HG03460 (cell line): ENCODE data around the gene ACO2.

Source experiments
- ATAC-seq: cut with Tn5 transposase; IDR thresholded peaks from one replicate; pipeline ENCODE4 v1.9.1; 2021; ENCODE audit not compliant: unreplicated experiment

ACO2 gene

DNA sequence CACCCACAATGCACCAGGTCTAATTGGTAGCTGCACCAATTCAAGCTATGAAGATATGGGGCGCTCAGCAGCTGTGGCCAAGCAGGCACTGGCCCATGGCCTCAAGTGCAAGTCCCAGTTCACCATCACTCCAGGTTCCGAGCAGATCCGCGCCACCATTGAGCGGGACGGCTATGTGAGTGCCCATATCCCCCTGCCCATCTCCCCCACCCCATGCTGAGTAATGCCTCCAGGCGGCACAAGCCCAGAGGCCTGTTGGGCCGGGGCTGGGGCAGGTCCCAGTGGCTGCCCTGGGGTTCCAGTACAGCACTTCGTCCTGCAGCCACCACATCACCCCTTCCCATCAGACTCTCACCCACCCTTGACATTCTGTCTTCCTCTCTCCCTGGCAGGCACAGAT lies 53.9 kb downstream of the ACO2 start:
- ATAC-seq: no peak

DNA sequence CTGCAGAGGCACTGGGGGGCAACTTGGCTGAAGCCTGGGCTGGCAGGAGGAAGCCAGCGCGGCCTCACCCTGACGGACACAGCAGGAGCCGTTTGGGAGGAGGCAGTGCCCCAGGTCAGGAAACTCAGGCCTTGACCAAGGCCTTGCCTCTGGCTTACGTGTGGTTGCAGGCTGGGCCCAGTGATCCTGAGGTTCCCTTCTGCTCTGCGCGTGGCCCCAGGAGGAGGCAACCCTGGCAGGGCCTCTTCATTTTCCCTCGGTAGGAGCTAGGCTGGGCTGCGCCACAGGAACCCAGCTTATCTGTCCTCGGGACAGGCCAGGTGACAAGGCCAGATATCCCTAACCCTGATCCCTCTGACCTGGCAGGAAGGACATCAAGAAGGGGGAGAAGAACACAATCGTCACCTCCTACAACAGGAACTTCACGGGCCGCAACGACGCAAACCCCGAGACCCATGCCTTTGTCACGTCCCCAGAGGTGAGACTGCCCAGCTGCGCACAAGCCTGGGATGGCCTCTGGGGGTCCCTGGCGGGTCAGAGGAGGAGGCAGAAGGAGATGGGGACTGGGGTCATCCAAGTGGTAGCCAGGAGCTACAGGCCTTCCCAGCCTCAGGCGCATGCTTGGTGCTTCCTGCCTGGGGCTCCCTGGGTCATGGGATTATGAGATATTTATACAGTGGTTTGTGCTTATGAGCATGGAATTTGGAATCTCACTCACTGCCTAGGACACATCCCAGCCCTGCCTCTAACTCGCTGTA lies 54.7 kb downstream of the ACO2 start:
- ATAC-seq: no peak

- ATAC-seq: no peak
These were observed 55.3 kb downstream of the ACO2 start for GRCh38 chr22:41524251-41524661.

- ATAC-seq: no peak
These were observed 56.0 kb downstream of the ACO2 start for GRCh38 chr22:41524809-41525449.

GRCh38 chr22:41525450-41526225 lies 56.7 kb downstream of the ACO2 start:
- no peak for ATAC-seq

DNA sequence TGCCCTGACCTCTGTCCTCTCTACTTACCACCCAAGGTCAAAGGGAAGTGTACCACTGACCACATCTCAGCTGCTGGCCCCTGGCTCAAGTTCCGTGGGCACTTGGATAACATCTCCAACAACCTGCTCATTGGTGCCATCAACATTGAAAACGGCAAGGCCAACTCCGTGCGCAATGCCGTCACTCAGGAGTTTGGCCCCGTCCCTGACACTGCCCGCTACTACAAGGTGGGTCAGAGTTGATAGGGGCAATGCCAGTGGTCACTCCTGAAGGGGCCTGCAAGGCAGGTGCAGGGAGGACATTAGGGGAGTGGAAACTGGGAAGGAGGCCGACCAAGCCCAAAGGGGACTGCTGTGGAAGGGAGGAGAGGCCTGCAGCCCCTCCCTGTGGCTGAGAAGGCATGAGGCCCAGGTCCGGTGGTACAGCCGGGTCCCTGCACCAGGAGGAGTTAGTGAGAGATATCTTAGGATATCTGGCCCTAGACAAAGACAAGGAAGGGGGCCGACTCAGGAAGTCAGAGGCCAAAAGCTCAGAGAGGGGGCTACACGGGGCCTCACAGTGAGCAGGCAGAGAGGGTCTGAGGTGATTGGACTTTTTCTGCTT lies 57.4 kb downstream of the ACO2 start:
- ATAC-seq: no peak

DNA sequence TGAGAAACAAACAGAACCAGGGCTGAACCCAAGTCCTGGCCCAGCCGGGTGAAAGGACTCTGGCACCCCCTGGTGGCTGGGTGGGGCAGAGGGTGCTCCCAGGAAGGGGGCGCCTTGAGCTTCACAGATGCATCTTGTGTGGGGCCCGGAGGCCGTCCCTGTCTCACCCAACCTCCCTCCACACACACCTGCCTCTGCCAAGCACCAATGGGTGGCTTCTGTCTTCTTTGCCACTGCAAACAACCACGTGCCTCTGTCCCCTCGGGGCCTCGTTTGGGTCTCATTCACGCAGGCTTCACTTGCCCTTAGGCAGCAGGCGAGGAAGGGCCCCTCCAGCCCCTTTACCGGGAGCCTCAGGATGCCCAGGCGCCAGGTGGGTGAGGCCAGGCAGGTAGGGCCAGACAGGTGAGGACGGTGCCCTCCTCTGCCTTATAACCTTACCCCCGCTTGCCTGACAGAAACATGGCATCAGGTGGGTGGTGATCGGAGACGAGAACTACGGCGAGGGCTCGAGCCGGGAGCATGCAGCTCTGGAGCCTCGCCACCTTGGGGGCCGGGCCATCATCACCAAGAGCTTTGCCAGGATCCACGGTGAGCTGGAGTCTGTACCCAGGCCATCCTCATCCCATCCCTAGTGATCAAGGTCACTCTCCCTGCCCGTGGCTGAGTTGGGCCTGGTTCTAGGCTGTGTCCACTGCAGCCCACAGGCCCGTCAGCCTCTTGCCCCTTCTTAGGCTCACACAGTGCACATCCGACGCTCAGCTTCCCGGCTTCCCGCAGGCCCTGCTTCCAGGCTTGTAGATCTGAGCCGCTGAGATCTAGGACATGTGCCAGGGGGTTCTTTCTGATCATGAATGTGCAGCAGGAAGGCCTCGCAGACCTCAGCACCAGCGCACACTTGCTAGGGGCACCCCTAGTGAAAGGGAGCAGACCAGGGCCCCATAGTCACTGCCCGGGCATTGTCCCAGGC lies 58.2 kb downstream of the ACO2 start:
- ATAC-seq: no peak

DNA sequence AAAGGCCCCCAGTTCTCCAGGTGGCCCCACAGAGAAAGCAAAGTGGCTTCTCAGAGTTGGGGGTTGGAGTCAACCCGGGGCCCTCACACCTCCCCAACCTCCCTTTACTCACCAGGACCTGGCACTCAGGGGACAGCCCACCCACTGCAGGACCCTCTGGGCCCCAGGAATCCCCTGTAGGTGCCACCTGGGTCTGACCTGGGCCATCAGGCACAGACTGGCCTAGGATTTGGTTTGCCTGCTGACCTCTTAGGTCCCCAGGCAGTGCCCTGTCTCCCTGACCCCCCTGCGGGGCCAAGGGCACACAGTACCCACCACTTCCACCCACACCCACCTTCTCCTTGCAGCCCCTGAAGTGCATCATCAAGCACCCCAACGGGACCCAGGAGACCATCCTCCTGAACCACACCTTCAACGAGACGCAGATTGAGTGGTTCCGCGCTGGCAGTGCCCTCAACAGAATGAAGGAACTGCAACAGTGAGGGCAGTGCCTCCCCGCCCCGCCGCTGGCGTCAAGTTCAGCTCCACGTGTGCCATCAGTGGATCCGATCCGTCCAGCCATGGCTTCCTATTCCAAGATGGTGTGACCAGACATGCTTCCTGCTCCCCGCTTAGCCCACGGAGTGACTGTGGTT lies 59.3 kb downstream of the ACO2 start:
- no peak for ATAC-seq

DNA sequence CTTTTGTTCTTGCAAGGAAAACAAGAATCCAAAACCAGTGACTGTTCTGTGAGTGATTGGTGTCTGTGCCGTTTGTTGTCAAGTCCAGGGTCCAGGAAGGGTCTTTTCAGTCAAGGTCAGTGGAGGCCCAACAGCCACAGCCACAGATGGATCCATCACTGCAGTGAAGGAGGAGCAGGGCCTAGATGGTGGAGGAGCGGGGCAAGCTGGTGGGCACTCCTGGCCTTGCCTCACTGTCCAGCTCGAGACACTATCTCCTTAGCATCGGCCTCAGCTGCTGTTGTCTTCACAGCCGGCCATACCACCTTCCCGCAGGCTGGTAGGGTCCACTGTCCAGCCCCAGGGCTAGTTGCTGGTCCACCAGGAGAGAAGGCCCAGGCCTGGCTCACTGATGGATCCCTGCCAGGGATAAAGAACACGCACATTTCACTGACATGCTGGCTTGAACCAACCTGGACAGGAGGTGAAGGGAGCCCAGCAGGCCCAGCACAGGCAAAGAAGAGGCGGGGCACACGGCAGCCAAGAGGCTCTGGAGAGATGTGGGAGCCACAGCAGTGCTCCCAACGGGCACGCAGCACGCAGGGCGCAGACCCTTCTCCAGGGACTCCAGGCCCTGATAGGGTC lies 60.1 kb downstream of the ACO2 start:
- ATAC-seq: no peak

- ATAC-seq: no peak
These were observed 62.2 kb downstream of the ACO2 start for GRCh38 chr22:41530890-41531714.

DNA sequence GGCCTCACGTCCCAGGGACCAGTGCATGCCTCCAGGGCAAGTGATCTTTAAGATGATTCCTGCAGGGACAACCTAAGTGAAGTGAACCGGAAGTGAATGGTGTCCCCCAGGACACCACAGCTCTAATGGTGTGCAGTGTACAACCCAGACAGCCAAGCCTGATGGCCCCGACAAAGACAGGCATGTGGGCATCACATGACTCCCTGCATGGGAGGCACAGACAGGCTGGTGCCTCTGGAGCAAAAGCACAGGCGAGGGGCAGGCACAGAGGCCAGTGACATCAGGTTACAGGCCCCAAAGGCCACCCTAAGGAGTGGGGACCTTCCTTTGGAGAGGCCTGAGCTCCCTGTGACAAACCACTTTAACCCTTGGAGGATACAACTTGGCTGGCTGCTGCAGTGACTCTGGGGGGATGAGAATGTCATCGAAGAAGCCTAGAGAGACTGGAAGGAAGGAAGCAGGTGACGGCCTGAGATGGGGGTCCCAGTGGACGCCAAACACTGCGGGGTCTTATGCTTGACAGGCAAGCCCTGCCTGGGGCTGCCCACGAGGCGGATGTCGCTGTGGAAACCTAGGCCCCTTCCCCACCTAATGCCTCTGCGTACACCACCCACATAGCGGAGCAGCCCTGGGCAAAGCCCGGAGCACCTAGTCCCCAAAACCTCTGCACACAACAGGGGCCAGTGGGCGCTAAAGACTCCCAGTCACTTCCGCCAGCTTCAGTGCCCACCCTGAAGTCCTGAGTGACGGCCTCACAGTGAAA lies 63.0 kb downstream of the ACO2 start:
- no peak for ATAC-seq

DNA sequence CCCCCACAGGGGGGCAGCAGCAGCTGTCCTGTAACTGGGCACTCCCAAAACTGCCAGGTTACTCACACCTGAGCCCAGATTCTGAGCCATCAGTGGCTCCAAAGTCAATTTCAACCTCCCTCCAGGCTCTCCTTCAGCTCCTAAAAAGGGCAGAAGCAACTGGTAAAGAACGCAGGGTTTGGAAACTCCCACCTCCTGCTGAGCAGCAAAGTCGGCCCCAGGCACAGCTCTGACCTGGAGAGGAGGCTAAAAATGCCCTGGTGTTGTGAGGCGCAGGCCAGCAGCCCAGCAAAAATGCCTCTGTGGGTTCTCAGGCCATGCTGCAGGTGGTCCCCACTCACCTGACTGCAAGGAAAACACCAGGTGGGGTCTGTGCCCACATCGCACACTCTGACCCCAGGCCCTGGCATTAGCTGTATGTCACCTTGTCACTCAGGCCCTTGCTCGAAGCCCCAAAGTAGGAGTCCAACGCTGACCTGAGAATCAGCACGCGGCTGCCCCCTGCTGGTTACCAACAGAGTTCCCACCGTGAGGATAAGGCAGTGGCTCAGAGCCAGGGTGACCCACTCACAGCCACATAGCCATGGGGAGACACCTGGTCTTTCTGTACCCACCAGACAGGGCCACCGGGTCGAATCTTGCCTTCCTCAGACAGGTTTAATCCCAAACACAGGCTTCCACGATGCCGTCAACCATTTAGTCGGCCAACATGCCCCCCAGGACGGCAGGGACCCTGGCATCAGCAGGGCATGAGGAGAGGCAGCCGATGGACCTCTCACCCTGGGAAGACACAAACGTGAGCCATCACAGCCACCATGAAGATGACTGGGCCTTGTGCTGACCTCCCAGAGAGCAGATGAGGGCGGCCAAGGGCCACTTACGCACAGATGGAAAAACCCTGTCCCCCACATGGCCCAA lies 64.2 kb downstream of the ACO2 start:
- ATAC-seq: no peak

DNA sequence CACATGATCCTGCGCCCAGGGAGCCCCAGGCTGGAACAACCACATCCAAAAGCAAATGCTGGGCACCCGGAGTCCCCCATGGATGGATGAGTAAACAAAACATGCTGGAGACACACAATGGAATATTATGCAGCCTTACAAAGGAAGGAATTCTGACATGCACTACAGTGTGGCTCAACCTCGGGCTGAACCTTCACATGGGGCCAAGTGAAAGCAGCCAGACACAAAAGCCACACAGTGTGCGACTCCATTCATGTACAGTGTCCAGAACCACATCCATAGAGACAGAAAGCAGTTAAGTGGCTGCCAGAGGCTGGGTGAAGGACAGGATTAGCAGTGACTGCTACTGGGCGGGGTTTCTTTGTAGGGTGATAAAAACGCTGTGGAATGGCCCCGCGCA lies 65.3 kb downstream of the ACO2 start:
- ATAC-seq: no peak

GRCh38 chr22:41535244-41535643 lies 66.3 kb downstream of the ACO2 start:
- no peak for ATAC-seq

- no peak for ATAC-seq
These were observed 68.3 kb downstream of the ACO2 start for GRCh38 chr22:41537203-41537602.

GRCh38 chr22:41538583-41538982 lies 69.7 kb downstream of the ACO2 start:
- ATAC-seq: no peak
